ENCODE measurements around the gene SNRK. TPM values are rescaled to one million over a fixed set of nuclear protein-coding genes. Genes with fewer than 3 reads are reported as not detected.

Gene SNRK
- total RNA-seq, 1 donor from 2014 or later, result 139 TPM

DNA sequence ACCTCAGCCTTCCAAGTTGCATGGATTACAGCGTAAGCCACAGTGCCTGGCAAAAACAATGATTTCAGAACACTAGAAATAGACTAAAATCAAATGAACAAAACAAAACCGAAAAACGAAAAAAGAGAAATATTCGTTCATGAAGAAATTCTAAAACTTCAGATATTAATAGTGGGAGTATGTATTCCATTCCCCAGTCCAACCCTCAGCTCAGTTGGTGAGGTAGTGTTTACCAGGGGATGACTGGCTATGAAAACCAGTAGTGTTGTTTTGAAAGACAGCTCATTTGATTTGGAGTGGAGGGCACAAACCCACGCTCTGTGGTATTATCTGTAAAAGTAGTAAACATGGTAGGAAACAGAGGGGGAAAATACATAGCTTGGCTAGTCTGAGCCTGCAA is 6.8 kb upstream of the SNRK start:
- TF ChIP-seq, protein P1, sequence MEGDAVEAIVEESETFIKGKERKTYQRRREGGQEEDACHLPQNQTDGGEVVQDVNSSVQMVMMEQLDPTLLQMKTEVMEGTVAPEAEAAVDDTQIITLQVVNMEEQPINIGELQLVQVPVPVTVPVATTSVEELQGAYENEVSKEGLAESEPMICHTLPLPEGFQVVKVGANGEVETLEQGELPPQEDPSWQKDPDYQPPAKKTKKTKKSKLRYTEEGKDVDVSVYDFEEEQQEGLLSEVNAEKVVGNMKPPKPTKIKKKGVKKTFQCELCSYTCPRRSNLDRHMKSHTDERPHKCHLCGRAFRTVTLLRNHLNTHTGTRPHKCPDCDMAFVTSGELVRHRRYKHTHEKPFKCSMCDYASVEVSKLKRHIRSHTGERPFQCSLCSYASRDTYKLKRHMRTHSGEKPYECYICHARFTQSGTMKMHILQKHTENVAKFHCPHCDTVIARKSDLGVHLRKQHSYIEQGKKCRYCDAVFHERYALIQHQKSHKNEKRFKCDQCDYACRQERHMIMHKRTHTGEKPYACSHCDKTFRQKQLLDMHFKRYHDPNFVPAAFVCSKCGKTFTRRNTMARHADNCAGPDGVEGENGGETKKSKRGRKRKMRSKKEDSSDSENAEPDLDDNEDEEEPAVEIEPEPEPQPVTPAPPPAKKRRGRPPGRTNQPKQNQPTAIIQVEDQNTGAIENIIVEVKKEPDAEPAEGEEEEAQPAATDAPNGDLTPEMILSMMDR (IDR thresholded peaks at IDR 0.05; ENCODE audit: unreplicated experiment), result no peak
- no peak overlapping the region for H3K27ac Mint-ChIP-seq (ENCODE audit: unreplicated experiment)
- peaks cover 15% of the 10 kb centered on the region for H3K4me1 Mint-ChIP-seq (ENCODE audit: unreplicated experiment)
- H3K4me3 Mint-ChIP-seq (ENCODE audit: unreplicated experiment), result no peak overlapping the region
- H3K9me3 Mint-ChIP-seq (ENCODE audit: unreplicated experiment), result no peaks in the 10 kb centered on the region
- H3K36me3 Mint-ChIP-seq (ENCODE audit: low read depth, unreplicated experiment), result no peaks in the 10 kb centered on the region
- H3K27me3 Mint-ChIP-seq (ENCODE audit: unreplicated experiment), result no peaks in the 10 kb centered on the region
- DNase-seq (ENCODE audit: low spot score), result no peak

GRCh38 chr3:43281020-43281419 is 5.3 kb upstream of the SNRK start:
- Mint-ChIP-seq H3K27ac (ENCODE audit: unreplicated experiment) (no peak overlapping the region), H3K9me3 (ENCODE audit: unreplicated experiment) (no peaks in the 10 kb centered on the region), H3K4me1 (ENCODE audit: unreplicated experiment) (peaks cover 26% of the 10 kb centered on the region), H3K4me3 (ENCODE audit: unreplicated experiment) (no peak overlapping the region), H3K27me3 (ENCODE audit: unreplicated experiment) (no peaks in the 10 kb centered on the region), H3K36me3 (ENCODE audit: low read depth, unreplicated experiment) (no peaks in the 10 kb centered on the region)
- TF ChIP-seq, protein P1 (IDR thresholded peaks at IDR 0.05; ENCODE audit: unreplicated experiment), result no peak
- DNase-seq (ENCODE audit: low spot score), result no peak

DNA sequence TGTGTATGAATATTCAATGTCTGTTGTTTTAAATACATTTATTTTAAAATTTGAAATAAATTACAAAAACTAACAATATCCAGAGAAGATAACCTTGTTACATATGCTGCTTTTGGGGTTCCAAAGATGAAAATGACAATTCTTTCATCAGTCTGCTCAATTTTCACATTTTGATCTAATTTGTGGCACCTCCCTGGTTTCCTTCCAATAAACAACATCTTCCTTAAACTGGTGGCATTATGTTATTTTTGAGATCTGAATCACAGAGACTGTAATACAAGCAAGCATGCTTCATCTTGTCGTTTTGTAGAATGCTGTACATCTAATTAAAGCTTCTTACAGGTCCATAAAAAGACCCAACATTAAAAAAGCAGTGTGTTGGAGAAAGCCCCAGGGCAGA is 2.2 kb upstream of the SNRK start:
- DNase-seq (ENCODE audit: low spot score), result no peak
- TF ChIP-seq, protein P1 (IDR thresholded peaks at IDR 0.05; ENCODE audit: unreplicated experiment), result no peak
- H3K4me3 Mint-ChIP-seq (ENCODE audit: unreplicated experiment), result no peak overlapping the region
- H3K27me3 Mint-ChIP-seq (ENCODE audit: unreplicated experiment), result peaks cover 7% of the 10 kb centered on the region
- no peaks in the 10 kb centered on the region for H3K9me3 Mint-ChIP-seq (ENCODE audit: unreplicated experiment)
- H3K27ac Mint-ChIP-seq (ENCODE audit: unreplicated experiment), result no peak overlapping the region
- H3K36me3 Mint-ChIP-seq (ENCODE audit: low read depth, unreplicated experiment), result peaks cover 13% of the 10 kb centered on the region
- H3K4me1 Mint-ChIP-seq (ENCODE audit: unreplicated experiment), result peaks cover 37% of the 10 kb centered on the region

GRCh38 chr3:43285644-43286043 is 696 bp upstream of the SNRK start:
- H3K36me3 Mint-ChIP-seq (ENCODE audit: low read depth, unreplicated experiment), result peaks cover 21% of the 10 kb centered on the region
- peaks cover 50% of the 10 kb centered on the region for H3K4me1 Mint-ChIP-seq (ENCODE audit: unreplicated experiment)
- TF ChIP-seq, protein P1 (IDR thresholded peaks at IDR 0.05; ENCODE audit: unreplicated experiment), result no peak
- peak overlapping the region; percentile 94 for H3K27ac Mint-ChIP-seq (ENCODE audit: unreplicated experiment)
- peaks cover 7% of the 10 kb centered on the region for H3K27me3 Mint-ChIP-seq (ENCODE audit: unreplicated experiment)
- peak; percentile 14 for DNase-seq (ENCODE audit: low spot score)
- peak overlapping the region; percentile 95 for H3K4me3 Mint-ChIP-seq (ENCODE audit: unreplicated experiment)
- H3K9me3 Mint-ChIP-seq (ENCODE audit: unreplicated experiment), result no peaks in the 10 kb centered on the region

- peaks cover 7% of the 10 kb centered on the region for H3K27me3 Mint-ChIP-seq (ENCODE audit: unreplicated experiment)
- H3K9me3 Mint-ChIP-seq (ENCODE audit: unreplicated experiment), result no peaks in the 10 kb centered on the region
- H3K4me3 Mint-ChIP-seq (ENCODE audit: unreplicated experiment), result peak overlapping the region; percentile 99
- TF ChIP-seq, protein P1 (IDR thresholded peaks at IDR 0.05; ENCODE audit: unreplicated experiment), result no peak
- peak; percentile 8 for DNase-seq (ENCODE audit: low spot score)
- H3K4me1 Mint-ChIP-seq (ENCODE audit: unreplicated experiment), result peaks cover 63% of the 10 kb centered on the region
- peaks cover 21% of the 10 kb centered on the region for H3K36me3 Mint-ChIP-seq (ENCODE audit: low read depth, unreplicated experiment)
- H3K27ac Mint-ChIP-seq (ENCODE audit: unreplicated experiment), result peak overlapping the region; percentile 88
Measured at GRCh38 chr3:43286841-43287499, 630 bp downstream of the SNRK start.

Measured in endothelial cell (in vitro differentiated cells).